NCI-H446 treated with DMSO at 0.1 percent for 48 hours (cell line): ENCODE measurements around the gene BOLA3.
A peak's percentile ranks its signal among the peaks of the same experiment; 100 is the strongest.
"Not testable (repeated sequence)": the region's sequence is repeated elsewhere in the genome, so short reads cannot be mapped to it uniquely, and the experiment has no call there.

Source experiments
- DNase-seq: peaks from one replicate; lab custom pipeline; 2025; lab: John Stamatoyannopoulos, UW

BOLA3 gene

DNA sequence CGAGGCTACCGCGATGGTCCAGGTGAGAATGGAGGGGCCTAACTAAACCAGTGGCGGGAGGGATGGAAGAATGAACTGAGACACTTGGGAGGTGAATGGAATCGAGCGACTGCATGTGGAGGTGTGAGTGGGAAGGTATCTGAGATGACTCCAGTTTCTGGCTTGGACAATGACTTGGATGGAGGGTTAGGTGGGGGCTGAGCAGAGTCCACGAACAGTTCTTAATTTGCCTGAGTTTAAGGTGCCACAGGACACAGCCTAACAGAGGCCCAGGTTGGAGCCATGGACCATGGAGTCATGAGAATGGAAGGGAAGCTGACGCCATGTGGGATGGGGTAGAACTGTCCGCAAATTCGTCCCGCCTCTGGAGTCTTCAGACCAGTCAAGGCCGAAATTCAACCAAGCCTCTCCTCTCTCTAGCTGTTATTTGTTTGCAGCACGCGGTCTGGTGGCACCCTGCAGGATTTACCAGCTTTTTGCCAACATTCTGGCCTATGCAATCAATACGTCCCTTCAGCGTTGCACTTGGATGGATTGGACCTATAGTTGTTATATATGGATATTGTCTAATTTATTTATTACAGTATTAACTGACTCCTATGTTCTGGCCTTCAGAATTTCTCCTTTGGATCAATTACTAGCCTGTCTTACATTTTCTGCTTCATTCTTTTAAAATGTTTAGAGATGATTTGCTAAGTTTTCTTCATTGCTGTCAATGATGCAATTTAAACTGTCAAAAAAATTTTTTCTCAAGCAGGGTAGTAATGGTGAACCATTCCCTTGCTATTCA, 940 bp upstream of the BOLA3 start:
- DNase-seq: peak; percentile 3

DNA sequence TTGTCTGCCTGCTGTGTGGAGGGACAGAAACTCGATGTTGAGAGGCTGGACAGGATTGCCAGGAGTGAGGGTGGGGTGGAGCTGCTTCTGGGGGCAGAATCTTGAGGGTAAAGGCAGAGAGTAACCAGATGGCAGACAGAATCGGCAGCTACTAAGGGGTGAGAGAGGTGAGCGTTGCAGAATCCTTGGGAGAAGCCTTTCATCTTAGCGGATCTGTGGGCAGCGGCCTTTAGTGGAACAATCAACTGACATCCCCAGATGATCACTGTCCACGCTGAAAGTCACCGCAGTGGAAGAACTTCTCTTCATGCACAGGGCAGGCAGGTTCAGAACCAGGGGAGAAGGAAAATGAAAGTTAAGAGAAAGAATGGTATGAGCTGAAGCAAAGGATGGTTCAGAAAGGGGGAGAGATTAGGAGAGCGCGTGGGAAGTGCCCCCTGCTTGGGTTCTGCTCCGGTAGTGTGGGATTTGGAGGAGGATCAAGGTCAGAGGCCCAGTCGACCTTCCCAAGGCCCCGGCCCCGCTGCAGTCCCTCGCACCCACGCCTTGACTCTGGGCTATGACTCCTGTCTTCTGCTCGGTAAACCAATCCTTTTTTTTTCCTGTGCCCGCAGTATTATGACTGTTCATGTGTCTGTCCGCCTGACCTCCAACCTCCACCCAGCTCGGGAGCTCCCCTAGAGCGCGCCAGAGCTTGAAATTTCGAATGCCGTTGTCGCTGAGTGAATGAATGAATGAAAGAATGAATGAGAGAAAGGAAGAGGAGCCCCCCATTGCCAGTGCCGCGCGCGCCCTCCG, 584 bp downstream of the BOLA3 start:
- DNase-seq: no peak

DNA sequence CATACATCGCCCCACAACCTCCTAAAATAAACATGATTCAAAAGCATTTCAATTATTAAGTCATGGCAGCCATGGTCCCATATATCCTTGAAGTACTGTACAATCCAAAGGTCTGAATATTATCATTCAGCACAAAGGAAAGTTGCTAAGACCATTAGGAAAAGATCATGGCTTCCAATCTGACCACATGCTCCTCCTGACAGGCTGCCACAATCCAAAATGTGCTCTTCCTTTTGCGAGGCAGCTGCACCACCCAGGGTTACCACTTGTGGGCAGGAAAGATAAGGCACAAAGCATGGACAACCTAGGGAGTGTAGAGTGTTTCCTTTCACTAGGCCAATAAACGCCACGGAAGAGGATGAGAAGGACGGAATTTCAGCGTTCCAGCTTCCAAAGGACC, 5.4 kb downstream of the BOLA3 start:
- no peak for DNase-seq

DNA sequence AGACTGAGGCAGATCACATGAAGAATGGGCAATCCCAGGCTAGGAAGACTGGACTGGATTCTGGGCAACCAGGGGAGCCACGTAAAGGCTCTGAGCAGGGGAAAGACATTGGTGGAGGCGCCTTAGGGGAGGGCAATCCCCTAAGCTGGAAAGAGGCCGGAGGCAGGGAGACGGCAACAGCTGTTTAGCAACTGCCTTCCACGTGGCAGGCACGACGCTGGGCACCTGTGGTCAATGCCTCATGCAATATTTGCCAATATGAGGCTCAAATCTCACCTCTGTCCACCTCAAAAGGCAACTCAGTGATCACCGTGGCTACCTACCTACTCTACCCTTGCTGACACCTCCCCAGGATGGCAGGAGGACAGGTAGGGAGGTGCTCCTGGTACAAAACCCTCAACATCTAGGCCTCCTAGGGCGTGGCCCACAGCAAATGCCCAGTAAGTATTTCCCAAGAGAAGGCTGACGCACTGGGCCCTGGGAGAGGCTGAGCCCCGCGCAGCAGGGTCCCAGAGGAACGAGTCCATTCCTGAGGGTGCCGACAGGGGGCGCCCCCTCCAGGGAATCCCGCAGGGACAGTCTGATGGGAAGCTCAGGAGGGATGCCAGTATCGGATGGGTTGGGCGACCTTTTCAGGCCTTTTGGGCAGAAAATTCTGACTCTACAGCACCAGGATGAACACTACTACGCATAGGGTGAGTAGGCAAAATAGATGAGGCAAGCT, 8.9 kb downstream of the BOLA3 start:
- DNase-seq: no peak

DNA sequence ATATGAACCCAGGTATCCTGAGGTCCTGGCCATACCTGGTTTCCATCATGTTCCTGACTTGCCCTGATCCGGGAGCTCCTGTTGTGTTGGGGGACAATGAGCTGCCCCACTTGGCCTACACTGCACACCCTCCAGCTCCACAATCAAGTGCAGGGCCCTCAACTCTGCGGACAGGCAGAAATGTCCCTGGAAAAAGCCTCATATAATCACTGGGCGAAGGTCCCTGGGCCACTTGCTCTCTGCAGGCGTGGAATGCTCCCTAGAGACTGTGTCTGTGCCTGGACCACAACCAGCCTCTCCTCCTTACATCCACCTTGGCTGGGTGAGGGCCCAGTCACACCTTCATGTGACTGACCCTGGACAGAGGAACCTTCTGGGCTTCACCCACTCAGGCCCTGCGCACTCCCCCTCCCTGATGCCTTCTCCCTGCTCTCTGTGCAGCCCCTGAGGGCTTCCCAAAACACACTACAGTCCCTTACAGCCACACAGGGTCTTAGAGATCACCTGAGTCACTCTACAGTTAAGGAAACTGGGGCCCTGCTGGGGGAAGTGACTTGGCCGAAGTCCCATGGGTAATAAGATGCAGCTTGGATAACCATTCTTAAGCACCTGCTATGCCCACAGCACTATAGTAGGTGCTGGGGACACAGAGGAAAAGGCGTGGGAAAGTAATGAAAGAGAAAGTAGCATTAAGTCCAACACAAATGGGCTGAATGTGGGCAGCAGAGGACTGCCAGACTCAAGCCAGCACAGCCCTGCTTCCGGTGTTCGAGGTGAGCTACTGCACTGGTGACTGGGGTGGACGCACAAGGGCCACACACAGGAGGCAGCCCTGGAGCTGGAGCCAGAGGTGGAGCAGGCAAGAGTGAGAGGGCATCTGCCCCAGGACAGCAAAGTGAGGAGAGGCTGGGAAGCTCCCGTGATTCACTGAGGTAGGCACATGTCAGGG, 9.8 kb downstream of the BOLA3 start:
- DNase-seq: no peak

DNA sequence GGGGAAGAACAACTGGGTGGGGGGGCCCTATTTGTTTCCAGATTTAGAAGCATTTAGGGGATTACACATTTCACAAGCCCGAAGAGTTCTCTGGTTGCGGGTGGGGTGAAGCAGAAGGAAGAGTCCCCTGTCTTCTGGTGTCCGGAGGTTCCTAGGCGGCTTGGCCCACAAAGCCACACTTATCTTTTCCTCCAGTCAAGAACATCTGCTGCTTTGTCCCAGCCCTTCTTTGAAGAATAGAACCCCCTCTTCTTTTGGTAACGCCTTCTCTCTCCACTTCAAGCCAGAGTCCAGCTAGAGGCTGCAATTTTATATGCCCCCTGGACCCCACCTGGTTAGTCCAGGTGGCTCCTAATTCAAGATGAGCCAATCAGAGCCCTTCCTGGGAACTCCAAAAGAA, 15.8 kb downstream of the BOLA3 start:
- no peak for DNase-seq

DNA sequence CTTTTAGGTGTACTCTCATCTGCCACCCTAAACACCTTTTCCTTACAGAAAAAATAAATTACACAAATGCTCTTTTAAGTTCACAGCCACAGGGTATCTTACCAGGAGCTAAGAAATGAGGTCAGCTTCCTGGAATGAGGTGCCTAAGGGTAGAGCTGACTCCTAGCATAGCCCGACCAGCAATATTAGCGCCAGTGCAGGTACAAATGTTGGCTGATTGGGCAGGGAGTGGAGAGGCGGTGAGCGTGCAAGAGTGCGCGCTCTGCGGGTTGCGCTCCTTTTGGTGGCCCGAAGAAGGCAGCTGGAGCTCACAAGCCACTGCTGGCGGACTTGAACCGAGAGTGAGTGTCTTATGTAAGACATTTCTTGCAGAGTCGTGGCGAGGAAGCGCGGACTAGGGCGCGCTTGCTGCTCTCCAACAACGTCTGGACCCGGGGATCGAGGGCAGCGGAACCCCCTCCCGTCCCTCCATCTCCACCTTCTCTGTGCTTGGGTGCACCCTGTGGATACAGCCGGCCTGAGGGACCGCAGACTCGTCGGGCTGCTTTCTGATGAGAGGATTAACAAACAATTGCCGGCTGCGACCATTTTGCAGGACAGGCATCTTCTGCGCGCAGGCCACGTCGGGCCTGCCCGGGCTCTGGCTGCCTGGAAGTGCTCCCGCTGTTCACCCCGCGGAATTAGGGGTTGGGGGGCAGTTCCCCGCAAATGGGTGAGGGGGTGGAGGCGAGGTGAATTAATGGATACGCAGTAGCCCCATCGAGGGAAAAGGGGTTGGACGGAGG, 17.3 kb downstream of the BOLA3 start:
- no peak for DNase-seq

DNA sequence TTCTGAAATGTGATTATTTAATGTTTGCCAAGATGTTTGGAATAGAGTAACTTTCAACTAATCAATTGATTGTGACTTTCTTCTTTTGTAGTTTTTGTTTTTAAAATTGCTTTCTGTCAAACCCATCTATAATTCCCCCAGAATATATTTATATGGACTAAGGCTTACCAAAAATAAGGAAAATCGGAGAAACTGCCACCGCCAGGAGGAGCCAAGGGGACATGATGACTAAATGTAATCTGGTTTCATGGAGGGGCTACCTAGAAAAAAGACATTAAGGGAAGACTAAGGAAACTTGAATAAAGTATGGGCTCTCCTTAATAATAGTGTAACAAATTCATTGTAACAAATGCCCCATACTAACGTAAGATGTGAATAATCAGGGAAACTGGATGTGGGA, 19.5 kb downstream of the BOLA3 start:
- DNase-seq: no peak

DNA sequence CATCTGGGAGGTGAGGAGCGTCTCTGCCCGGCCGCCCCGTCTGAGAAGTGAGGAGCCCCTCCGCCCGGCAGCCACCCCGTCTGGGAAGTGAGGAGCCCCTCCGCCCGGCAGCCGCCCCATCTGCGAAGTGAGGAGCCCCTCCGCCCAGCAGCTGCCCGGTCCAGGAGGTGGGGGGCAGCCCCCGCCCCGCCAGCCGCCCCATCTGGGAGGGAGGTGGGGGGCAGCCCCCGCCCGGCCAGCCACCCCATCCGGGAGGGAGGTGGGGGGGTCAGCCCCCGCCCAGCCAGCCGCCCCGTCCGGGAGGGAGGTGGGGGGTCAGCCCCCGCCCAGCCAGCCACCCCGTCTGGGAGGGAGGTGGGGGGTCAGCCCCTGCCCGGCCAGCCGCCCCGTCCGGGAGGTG, 23.8 kb downstream of the BOLA3 start:
- DNase-seq: not testable (repeated sequence)

DNA sequence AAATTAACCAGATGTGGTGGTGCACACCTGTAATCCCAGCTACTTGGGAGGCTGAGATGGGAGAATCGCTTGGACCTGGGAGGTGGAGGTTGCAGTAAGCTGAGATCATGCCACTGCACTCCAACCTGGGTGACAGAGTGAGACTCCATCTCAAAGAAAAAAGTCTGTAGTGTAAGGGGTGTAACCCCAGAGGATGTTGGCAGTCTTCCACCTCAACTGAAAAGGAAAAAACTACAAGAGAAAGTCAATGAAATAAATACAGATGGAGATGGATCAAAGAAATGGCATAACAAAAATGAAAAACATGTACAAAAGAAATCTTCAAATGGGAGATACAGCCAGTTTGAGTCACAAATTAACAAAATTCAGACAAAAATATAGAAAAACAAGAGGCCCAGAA, 25.9 kb downstream of the BOLA3 start:
- not testable (repeated sequence) for DNase-seq

DNA sequence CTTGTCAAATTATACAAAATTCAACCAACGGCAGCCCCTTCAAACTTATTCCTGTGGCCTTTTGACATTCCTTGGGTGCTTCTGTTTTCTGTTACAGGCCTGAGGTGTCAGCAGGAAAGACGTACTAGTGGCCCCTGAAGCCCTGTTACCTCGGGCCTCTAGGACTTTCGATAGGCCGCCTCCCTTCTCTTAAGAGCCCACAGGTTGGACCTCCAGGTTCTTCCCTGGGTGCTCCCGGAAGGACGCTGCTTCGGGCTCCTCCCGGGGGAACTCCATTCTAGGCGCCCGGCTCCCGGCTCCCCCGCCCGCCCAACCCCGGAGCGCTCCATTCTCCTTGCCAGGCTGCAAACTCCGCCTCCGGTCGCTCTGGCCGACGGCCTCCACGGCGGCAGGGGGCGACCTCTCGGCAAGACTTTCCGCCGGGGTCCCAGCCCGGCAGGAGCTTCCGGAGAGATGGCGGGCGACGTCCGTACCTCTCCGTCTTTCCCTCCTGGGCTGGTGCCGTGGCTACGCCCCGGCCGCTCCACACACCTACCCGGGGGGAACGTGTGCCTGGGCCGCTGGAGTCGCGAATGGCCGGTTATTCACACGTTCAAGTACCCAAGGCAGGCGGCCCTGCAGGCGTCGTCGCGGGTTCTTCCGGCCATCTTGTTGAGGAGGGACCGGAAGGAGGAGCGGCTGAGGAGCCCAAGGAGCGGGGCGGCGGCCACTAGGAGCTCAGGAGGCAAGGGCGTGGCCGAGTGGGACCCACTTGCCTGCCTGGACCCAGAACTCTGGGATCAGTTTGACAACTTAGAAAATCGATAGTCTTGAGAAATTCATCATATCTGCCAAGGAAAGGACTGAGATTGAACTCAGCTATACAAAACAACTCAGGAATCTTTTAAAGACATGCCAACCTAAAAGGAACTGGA, 27.5 kb downstream of the BOLA3 start:
- peak; percentile 74 for DNase-seq

DNA sequence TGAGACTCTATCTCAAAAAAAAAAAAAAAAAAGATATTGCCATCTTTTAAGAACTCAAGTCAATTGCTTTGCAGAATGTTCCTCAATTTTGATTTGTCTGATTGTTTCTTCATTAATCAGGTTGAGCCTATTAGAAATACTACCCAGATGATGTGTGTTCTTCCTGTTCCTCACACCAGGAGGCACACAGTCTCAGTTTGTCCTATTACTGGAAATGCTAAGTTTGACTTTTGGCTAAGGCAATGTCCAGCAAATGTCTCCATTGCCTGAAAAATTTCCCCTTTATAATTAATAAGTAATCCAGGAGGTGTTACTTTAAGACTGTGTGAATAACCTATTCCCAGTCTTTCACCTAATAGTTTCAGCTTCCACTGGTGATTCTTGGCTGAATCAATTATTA, 28.4 kb downstream of the BOLA3 start:
- DNase-seq: no peak

DNA sequence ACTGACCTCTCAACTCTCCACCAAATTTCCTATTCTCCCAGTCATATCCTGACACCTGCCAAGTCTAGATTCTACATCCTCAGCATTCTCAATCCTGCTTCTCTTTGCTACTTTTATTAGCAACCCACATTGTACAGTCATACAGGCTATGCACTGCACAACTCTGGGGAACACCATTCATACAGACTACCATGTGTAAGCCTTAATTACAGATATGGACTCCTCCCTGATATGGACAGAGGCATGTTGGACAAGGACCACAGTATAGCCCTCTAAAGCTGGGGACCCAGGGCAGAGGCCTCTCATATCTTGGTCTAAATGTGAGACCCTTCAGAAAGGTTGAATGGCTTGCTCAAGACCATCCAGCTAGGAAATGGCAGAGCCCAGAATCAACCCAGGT, 36.3 kb downstream of the BOLA3 start:
- no peak for DNase-seq

DNA sequence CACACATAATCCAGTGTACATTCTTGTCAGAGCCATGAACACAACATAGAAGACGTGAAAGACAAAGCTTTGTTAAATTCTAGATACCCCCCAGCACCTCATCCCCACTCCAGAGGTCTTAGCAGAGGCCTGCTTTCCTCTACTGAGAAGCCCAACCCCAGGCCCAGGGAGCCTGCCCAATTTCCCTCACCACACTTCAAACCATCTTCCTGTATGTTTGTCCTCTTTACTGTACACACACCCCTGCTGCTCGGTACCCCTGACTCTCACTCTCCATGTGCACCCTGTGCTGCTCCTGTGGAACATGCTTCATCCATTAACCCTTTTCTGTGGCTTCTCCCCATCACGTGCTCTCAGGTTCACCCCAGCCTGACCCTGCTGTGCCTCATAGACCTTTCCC, 37.2 kb downstream of the BOLA3 start:
- no peak for DNase-seq

DNA sequence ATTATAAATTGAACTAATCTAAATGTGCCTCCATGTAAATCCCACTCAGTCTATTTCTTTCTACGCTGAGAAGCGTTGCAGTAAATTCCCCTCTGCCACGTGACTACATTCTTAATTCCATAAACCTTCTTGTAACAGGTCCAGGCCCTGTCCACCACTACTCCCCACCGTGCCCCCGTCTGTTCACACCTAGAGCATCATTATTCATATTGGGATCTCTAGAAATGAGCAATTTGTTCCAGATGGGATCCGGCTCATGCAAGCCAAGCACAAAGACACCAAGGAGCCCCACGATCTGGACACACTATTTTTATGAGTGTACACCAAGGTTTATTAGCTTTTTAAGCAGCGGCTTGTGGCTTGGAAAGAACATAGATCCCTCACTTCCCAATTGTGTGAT, 38.2 kb downstream of the BOLA3 start:
- no peak for DNase-seq

DNA sequence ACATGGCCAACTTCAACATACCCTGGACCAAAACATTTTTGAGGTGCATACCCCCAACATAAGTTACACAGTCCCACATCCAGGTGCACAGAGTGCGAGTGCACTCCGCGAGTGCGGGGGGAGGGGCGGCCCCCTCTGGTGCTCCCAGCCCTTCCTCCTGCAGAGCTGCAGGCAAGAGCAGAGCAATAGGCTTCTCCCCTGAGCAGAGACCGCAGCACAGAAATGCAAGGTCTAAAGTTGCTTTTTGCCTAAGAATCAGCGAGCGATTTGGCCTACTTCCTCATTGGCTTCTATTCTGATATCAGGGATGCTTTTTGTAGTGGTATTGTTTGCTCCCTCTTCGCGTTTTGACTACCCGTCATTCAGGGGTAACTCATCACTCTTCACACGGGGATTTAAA, 40.6 kb downstream of the BOLA3 start:
- DNase-seq: no peak

DNA sequence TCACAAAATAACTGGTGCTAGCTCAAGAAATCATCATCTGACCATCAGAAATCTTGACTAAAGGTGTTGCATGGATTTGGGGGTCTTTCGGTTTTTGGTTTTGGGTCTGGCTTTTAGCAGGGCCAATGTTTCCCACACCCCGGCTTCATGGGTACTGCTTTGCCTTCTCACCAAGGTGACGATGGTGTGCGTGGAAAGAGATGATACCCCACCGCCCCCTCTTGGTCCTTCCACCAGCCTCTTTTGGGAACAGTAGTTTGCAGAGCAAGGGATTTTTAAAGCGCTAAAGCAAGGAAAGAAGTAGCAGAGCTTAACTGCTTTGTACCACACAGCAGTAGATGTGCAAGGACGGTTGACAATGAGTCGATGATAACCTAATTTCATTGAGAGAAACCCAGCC, 42.3 kb downstream of the BOLA3 start:
- DNase-seq: no peak

DNA sequence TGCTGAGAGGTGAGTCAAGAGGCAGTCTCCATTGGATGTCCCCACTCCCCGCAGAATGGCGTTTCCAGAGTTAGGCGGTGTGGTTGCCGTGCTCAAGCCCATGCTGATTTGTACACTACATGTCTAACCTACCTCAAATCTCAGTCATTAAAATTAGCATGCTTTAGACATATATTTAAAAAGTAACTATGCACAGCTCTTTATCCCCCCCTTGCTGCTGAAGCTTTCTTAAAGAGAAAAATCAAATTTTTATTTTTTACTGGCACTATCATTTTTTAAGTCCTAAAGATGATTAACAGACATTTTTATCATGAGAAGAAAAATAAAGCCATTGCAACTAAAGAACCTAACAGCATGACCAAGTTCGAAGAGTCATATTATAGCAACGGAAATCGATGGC, 42.9 kb downstream of the BOLA3 start:
- no peak for DNase-seq

DNA sequence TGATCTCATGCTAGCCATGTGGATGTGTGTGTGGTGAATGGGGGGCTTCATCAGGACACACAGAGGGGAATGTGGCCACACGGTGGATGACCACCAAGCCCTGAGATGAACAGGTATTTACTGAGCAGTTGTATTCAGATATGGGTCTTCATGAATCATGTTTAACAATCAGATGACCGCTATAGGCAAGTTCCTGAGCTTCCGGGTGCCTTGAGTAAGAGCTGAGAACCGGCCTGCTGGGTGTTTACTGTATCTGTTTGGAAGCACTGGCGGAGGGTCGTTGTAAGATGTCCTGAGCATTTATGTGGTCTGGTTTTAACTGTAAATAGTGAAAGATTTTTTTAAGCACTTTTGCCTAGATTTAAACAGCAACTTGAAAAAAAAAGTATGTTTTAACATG, 43.9 kb downstream of the BOLA3 start:
- DNase-seq: no peak

DNA sequence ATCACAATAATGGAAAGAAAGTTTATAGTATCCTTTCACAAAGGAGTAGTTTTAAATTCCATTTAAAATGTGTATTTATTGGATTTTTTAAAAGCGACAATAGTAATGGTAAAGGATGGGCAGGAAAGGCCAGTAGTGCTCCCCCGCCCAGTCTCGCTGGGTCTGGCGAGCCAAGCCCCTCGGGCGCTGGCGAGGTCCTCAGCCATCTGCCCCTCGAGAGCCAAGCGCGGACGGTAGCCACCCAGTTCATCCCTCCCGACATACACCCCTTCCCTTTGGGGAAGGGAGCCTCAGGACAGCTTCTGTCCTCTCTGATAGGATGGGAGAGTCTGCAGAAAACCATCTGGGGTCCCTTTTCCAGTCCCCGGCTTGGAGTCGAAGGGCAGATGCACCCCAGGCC, 45.2 kb downstream of the BOLA3 start:
- DNase-seq: no peak
